GM19099 (cell line): ENCODE results near the gene RBP7.

Experiments
- POLR2A ChIP-seq: IDR thresholded peaks from 3 replicates; pipeline ENCODE4 v1.6.1; 2011; ENCODE audit warnings: low read depth; ENCODE audit not compliant: insufficient read length; ENCODE audit errors: extremely low read depth

The RBP7 gene

DNA sequence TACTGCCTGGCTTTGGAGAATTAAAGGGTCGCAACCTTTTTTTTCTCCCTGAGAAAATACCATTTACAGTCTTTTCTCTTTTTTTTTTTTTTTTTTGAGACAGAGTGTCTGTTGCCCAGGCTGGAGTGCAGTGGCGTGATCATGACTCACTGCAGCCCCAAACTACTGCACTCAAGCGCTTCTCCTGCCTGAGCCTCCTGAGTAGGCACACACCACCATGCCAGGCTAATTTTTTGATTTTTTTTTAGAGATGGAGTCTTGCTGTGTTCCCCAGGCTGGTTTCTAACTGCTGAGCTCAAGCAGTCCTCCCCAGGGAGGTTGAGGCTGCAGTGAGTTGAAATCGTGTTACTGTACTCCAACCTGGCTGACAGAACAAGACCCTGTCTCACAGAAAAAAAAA lies 60.3 kb downstream of the RBP7 start:
- TF ChIP-seq POLR2A, result no peak

DNA sequence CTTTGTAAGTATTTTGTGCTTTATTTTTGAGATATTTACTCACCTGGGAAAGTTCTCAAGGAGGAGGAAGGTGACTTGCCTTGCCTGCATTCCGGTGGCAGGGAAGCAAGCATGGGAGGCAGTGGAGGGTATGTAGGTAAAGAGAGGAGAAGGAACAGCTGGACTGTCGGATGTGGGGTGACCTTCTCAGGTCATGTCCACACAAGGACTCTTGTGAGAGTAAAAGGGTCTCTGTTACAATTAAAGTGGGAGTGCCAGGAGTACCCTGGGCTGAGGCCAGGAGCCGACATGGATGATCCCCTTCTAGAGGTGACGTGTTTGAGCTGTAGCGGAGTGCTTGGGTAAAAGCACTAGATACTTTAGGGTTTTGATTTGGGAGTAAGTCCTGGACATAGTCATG lies 60.8 kb downstream of the RBP7 start:
- no peak for TF ChIP-seq POLR2A

- no peak for TF ChIP-seq POLR2A
Measured at GRCh38 chr1:10059342-10059718, 62.3 kb downstream of the RBP7 start.

- no peak for TF ChIP-seq POLR2A
Measured at GRCh38 chr1:10060311-10061100, 63.5 kb downstream of the RBP7 start.

DNA sequence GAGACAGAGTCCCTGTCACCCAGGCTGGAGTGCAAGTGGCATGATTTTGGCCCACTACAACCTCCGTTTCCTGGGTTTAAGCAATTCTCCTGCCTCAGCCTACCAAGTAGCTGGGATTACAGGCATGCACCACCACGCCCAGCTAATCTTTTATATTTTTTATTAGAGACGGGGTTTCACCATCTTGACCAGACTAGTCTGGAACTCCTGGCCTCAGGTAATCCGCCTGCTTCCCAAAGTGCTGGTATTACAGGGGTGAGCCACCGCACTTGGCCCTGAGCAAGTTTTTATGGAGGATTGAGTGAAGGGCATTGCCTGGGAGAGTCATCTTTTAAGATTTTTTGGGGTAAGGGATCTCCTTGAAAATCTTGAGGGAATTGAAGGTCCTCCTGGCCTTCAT lies 64.2 kb downstream of the RBP7 start:
- no peak for TF ChIP-seq POLR2A

GRCh38 chr1:10063878-10064277 lies 66.8 kb downstream of the RBP7 start:
- TF ChIP-seq POLR2A, result no peak

- no peak for TF ChIP-seq POLR2A
Measured at GRCh38 chr1:10064416-10065343, 67.7 kb downstream of the RBP7 start.

GRCh38 chr1:10065344-10065685 lies 68.3 kb downstream of the RBP7 start:
- TF ChIP-seq POLR2A, result no peak
